ENCODE measurements around the gene IPO11. TPM values are rescaled to one million over a fixed set of nuclear protein-coding genes. Genes with fewer than 3 reads are reported as not detected.

Gene IPO11
- total RNA-seq, 4 donors from 2014 or later, result 20.4 to 44.6 (median 34.1) TPM

DNA sequence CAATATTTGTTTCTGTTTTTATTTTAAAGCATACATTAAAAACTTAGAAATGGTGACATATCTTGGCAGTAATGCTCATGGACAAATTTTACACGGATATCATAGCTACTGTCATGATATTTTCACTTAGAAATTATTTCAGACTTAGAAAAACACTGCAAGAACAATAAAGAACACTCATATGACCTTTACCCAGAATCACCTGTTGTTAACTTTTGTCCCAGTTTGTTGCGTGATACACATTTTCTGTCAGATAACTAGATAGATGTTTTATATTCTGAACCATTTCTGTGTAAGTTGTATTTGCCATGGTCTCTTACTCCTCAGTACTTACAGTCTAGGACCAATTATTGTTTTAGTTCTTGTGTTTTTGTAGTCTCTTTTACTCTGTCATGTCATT is 162.5 kb downstream of the IPO11 start:
- no peak overlapping the region for H3K4me3 ChIP-seq
- no peaks in the 10 kb centered on the region for H3K27me3 ChIP-seq
- no peak for DNase-seq (ENCODE audit: low spot score in 2 of 2)
- TF ChIP-seq POLR2A (IDR thresholded peaks at IDR 0.05) (no peak), EP300 (IDR thresholded peaks at IDR 0.05) (no peak)
- TF ChIP-seq, protein P1, sequence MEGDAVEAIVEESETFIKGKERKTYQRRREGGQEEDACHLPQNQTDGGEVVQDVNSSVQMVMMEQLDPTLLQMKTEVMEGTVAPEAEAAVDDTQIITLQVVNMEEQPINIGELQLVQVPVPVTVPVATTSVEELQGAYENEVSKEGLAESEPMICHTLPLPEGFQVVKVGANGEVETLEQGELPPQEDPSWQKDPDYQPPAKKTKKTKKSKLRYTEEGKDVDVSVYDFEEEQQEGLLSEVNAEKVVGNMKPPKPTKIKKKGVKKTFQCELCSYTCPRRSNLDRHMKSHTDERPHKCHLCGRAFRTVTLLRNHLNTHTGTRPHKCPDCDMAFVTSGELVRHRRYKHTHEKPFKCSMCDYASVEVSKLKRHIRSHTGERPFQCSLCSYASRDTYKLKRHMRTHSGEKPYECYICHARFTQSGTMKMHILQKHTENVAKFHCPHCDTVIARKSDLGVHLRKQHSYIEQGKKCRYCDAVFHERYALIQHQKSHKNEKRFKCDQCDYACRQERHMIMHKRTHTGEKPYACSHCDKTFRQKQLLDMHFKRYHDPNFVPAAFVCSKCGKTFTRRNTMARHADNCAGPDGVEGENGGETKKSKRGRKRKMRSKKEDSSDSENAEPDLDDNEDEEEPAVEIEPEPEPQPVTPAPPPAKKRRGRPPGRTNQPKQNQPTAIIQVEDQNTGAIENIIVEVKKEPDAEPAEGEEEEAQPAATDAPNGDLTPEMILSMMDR (IDR thresholded peaks at IDR 0.05), result no peak
- WGBS, 2 donors, result 82 to 88% methylated on average over 2 of the region's 2 CpGs
- no peaks in the 10 kb centered on the region for H3K4me1 ChIP-seq
- H3K27ac ChIP-seq, result no peak overlapping the region
- H3K9me3 ChIP-seq, result no peaks in the 10 kb centered on the region
- H3K36me3 ChIP-seq, result peaks cover 0 to 9% (median 0%) of the 10 kb centered on the region in 3 donors

DNA sequence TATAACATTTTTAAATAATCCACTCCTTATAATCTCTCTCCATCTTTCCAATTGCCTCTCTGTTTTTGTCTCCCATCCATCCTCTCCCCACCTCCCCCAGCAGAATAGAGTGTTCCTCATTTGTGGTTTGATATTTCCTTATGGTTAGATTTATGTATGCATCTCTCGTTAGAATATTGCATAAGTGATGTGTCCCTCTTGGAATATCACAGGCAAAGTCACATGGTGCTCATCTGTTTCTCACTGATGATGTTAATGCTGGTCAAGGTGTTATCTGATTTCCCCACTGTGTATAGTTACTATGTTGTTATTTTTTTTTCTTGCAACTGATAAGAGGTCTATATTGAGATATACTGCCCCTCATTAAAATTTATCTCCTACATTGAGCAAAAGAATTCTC is 162.9 kb downstream of the IPO11 start:
- DNase-seq (ENCODE audit: low spot score in 2 of 2), result no peak
- Histone ChIP-seq H3K4me3 (no peak overlapping the region), H3K4me1 (no peaks in the 10 kb centered on the region), H3K27ac (no peak overlapping the region), H3K9me3 (no peaks in the 10 kb centered on the region), H3K36me3 (peaks cover 0 to 13% (median 0%) of the 10 kb centered on the region in 3 donors), H3K27me3 (no peaks in the 10 kb centered on the region)
- no peak for TF ChIP-seq POLR2A (IDR thresholded peaks at IDR 0.05)
- no peak for TF ChIP-seq EP300 (IDR thresholded peaks at IDR 0.05)
- TF ChIP-seq, protein P1 (IDR thresholded peaks at IDR 0.05), result no peak
- 58 to 72% methylated on average over 1 of the region's 1 CpG for WGBS, 2 donors

DNA sequence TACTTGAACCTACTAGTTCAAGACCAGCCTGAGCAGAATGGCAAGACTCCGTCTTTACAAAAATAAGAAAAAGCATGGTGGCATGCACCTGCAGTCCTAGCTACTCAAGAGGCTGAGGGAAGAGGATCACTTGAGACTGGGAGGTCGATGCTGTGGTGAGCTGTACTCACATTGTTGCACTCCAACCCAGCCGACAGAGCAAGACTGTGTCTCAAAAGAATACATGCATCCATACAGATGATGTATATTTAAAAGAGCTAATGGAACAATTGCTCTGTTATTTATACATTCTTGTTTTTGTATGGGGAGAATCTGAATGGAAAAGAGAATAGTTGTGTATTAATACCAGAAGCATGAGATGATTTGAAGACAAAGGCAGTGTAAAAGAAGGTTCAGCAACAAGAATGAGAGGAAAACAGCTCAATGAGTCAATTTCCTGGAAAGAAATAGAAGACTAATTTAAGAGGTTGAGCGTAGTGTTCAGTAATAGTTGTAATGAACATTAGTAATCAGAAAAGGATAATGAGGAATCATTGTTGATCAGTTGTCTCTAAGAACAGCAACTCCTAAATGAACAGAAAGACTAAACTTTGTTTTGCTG is 164.1 kb downstream of the IPO11 start:
- H3K9me3 ChIP-seq, result no peaks in the 10 kb centered on the region
- WGBS, 2 donors, result 59 to 61% methylated on average over 4 of the region's 4 CpGs
- DNase-seq (ENCODE audit: low spot score in 2 of 2), result no peak
- H3K27ac ChIP-seq, result no peak overlapping the region
- H3K4me1 ChIP-seq, result no peaks in the 10 kb centered on the region
- peaks cover 0 to 15% (median 0%) of the 10 kb centered on the region in 3 donors for H3K36me3 ChIP-seq
- TF ChIP-seq POLR2A (IDR thresholded peaks at IDR 0.05) (no peak), EP300 (IDR thresholded peaks at IDR 0.05) (no peak)
- TF ChIP-seq, protein P1 (IDR thresholded peaks at IDR 0.05), result no peak
- H3K4me3 ChIP-seq, result no peak overlapping the region
- no peaks in the 10 kb centered on the region for H3K27me3 ChIP-seq

- H3K9me3 ChIP-seq, result no peaks in the 10 kb centered on the region
- 91 to 96% methylated on average over 1 of the region's 1 CpG for WGBS, 2 donors
- H3K4me3 ChIP-seq, result no peak overlapping the region
- TF ChIP-seq EP300 (IDR thresholded peaks at IDR 0.05) (no peak), POLR2A (IDR thresholded peaks at IDR 0.05) (no peak)
- no peak overlapping the region for H3K27ac ChIP-seq
- peaks cover 0 to 15% (median 0%) of the 10 kb centered on the region in 3 donors for H3K36me3 ChIP-seq
- no peak for DNase-seq (ENCODE audit: low spot score in 2 of 2)
- H3K27me3 ChIP-seq, result no peaks in the 10 kb centered on the region
- no peaks in the 10 kb centered on the region for H3K4me1 ChIP-seq
These were observed 164.9 kb downstream of the IPO11 start for GRCh38 chr5:62577488-62577887.

- Histone ChIP-seq H3K27ac (peak within 1 kb of the TSS in 1 of 4 donors; percentile 33), H3K4me3 (peak within 1 kb of the TSS in 1 of 4 donors; percentile 11), H3K27me3 (no peaks in the 10 kb centered on the region), H3K9me3 (no peaks in the 10 kb centered on the region), H3K36me3 (peaks cover 0 to 15% (median 0%) of the 10 kb centered on the region in 3 donors), H3K4me1 (no peaks in the 10 kb centered on the region)
- 51 to 52% methylated on average over 4 of the region's 4 CpGs for WGBS, 2 donors
- no peak for TF ChIP-seq POLR2A (IDR thresholded peaks at IDR 0.05)
- TF ChIP-seq EP300 (IDR thresholded peaks at IDR 0.05), result no peak
- TF ChIP-seq, protein P1 (IDR thresholded peaks at IDR 0.05), result no peak
- DNase-seq (ENCODE audit: low spot score in 2 of 2), result no peak
These were observed 166.0 kb downstream of the IPO11 start, which contains the start of gene LRRC70 for GRCh38 chr5:62578540-62578939. Gene LRRC70, plus strand, starts transcription at chr5:62578819. Its CDS starts 620 bp downstream, at chr5:62579439.
